Measurements from ENCODE around the gene ST6GALNAC5. TPM values are rescaled to one million over a fixed set of nuclear protein-coding genes. Genes with fewer than 3 reads are reported as not detected.

The ST6GALNAC5 gene
- polyA plus RNA-seq, 3 donors = 0.29 to 0.79 (median 0.31) TPM

DNA sequence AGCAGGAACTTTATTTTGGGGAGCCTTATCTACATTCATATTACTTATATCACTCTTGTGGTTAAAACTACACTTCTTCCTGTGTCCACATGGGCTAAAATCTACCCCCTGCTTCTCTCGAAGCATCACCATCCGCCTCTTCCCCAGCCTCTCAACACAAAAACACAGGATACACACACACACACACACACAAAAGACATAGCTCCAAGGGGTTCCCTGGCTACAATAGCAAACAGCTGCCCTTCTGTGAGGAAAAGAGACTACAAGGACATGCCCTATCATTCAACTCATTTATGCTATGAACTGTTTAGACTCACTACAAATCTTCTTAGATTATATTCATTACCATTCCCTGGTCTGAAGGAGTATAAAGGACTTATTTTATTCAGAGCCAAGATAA is 197.0 kb downstream of the ST6GALNAC5 start:
- no peak overlapping the region for H3K27ac ChIP-seq (ENCODE audit: low read depth, low read length)
- whole genome bisulfite sequencing, 3 donors = 82 to 85% (median 84%) methylated on average over 2 of the region's 2 CpGs

- H3K27ac ChIP-seq (ENCODE audit: low read depth, low read length) = no peak overlapping the region
- 56 to 78% (median 77%) methylated on average over 7 of the region's 7 CpGs for WGBS, 3 donors
Measured at GRCh38 chr1:77065693-77066342, 198.5 kb downstream of the ST6GALNAC5 start.

DNA sequence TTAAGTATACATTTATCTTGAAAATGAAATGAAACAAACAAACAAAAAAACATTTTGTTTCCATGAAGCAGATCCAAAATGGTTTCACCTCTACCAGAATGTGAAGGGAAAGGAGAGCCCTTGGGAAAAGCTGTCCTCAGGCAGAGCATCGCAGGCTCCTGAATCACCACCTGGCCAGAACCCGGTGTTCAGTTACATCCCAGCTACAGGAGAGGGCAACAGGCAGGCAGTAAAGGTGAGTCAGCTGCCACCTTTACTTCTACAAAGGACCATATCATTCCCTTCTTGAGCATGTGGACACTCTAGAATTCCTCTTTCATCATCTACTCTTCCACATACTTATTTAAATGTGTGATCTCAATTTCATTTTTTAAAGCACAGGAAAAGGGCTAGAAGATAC is 200.7 kb downstream of the ST6GALNAC5 start:
- no peak overlapping the region for H3K27ac ChIP-seq (ENCODE audit: low read depth, low read length)
- whole genome bisulfite sequencing, 3 donors = 84 to 96% (median 90%) methylated on average over 2 of the region's 2 CpGs

DNA sequence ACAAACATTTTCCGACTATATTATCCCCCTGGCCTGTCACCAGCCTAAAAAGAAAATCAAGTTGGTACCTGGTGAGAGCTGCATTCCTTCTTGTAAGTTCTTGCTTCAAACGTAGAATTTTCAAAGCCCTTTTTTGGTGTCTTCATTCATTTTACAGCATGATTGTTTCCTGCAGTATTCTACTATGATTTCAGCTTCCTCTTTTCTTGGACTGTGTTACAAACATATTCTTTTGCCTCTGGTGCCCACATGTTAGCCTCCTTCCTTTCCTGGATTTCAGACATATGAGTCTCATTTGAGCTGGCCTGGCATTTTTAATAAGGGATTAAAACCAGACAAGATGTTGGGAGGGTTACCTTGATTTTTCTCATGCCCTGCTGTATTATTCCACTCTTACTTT is 209.5 kb downstream of the ST6GALNAC5 start:
- no peak overlapping the region for H3K27ac ChIP-seq (ENCODE audit: low read depth, low read length)
- 52 to 63% (median 58%) methylated on average over 2 of the region's 2 CpGs for WGBS, 3 donors

DNA sequence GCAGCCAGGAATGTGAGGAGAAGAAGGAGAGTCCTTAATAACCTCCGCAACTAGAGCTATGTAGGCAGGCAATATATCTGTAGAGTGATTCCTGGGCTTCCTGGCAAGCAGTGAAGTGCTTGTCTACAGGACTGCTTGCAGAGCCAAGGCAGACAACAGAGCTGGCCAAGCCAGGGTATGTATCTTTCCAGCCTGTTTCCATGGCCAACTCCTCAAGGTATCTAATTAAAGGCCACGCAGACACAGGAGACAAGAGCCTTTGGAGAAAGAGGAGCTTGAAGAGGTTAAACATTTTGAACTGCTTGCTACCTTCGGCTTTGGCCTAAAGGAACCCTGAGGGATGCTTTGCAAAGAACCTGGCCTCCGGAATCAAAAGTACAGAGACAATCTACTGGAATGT is 214.6 kb downstream of the ST6GALNAC5 start:
- no peak overlapping the region for H3K27ac ChIP-seq (ENCODE audit: low read depth, low read length)
- WGBS, 3 donors = 66 to 87% (median 78%) methylated on average over 4 of the region's 4 CpGs

GRCh38 chr1:77084457-77084856 is 217.2 kb downstream of the ST6GALNAC5 start:
- H3K27ac ChIP-seq (ENCODE audit: low read depth, low read length) = no peak overlapping the region
- WGBS, 3 donors = 75 to 88% (median 76%) methylated on average over 1 to 2 of the region's 2 CpGs

DNA sequence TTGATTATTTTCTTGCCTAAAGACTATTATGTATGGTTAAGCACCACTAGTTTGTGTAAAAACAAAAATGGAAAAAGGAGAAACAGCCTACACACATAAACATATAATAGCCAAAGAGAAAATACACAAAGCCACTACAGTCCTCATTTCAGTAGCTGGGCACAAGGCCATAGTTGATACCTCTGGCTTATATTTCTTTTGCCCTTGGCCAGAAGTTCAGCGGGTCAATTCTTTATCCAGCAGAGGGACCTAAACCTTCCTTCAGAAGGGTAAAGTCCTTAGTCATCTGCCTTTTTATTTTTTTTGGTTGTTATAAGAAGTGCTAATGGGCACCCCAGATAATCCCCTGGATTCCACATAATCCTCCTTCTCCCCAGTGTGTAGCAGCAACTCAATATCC is 217.8 kb downstream of the ST6GALNAC5 start:
- 95 to 97% (median 95%) methylated on average over 1 of the region's 1 CpG for WGBS, 3 donors
- no peak overlapping the region for H3K27ac ChIP-seq (ENCODE audit: low read depth, low read length)

- 55 to 62% (median 61%) methylated on average over 2 of the region's 2 CpGs for WGBS, 3 donors
Measured at GRCh38 chr1:77089756-77090155, 222.5 kb downstream of the ST6GALNAC5 start.

DNA sequence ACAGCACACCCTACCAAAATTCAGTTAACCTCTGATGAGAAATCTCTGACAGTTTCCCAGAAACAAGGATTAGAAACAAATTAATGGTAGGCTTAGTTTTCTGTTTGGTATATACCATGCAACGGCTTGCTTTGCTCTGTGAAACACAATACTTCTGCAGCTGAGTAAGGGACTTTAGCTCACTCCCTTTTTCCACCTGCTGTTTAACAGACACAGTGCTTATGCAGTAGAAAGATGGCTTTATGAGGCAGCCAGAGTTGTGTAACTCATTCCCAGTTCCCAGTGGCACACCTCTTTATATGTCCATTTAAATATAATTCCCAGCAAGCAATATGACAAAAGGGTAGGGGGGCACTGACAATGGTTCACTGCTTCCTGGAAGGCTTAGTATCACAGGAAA is 228.0 kb downstream of the ST6GALNAC5 start:
- 70 to 84% (median 70%) methylated on average over 1 of the region's 1 CpG for WGBS, 3 donors
- no peak overlapping the region for H3K27ac ChIP-seq (ENCODE audit: low read depth, low read length)

More at GRCh38 chr1:77089756-77090155, 222.5 kb downstream of the ST6GALNAC5 start:
- H3K27ac ChIP-seq (ENCODE audit: low read depth, low read length) = no peak overlapping the region

DNA sequence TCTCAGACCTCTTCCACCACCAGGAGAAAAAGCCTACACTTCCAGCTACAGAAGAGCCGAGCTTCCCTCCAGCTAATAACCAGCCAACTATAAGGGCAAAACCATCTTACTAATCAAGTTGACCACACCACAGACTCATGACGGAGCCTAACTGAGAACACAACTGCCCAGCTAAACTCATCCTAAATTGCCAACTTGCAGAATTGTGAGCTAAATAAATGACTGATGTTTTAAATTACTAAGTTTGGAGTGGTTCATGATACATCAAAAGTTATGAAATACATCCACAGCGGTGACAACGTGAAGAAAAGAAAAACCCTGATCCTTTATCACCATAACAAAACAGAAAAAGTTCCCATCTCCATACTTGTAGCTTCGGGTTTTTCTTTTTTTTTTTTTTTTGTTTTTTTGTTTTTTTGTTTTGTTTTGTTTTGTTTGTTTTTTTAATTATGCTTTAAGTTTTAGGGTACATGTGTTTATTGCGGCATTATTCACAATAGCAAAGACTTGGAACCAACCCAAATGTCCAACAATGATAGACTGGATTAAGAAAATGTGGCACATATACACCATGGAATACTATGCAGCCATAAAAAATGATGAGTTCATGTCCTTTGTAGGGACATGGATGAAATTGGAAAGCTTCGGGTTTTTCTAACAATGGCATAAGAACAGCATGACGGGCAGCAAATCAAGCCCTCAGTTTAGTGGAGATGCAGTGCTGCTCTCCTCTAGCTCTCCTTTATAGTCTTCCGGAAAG is 229.4 kb downstream of the ST6GALNAC5 start:
- 96 to 98% (median 97%) methylated on average over 9 of the region's 9 CpGs for WGBS, 3 donors
- no peak overlapping the region for H3K27ac ChIP-seq (ENCODE audit: low read depth, low read length)

DNA sequence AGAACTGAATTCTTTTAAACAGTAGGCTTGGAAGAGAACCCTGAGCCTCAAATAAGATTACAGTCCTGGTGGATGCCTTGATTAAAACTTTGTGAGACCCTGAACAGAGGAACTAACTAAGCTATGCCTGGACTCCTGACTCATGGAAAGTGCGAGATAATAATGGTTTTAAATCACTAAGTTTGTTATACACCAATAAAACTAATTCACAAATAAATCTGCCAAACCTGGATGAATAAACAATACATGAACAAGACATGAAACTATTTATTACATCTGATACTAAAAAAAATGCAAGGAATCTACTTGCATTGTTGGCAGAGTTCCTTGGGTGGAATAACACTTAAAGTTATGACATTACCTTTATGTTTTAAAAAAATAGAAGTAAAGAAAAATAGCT is 233.6 kb downstream of the ST6GALNAC5 start:
- 82 to 97% (median 96%) methylated on average over 1 of the region's 1 CpG for WGBS, 3 donors
- no peak overlapping the region for H3K27ac ChIP-seq (ENCODE audit: low read depth, low read length)

DNA sequence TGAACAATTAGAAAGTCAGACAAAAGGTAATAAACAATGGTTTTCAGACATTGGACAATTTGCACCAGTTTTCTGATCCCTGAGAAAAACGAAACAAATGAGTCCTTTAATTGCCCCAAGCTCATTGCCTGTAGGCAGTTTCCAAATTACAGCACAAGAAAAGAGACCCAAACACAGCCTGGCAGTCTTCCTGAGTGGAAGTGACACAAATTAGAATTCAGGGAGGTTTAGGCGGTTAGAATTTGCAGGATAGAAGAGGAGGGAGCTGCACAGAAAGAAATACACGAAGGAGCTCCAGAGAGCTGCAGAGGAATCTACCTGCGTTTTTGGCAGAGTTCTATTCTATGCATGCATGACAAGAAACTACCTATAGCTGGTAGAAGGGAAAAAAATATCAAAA is 236.2 kb downstream of the ST6GALNAC5 start:
- H3K27ac ChIP-seq (ENCODE audit: low read depth, low read length) = no peak overlapping the region
- 80 to 92% (median 89%) methylated on average over 4 of the region's 4 CpGs for WGBS, 3 donors

DNA sequence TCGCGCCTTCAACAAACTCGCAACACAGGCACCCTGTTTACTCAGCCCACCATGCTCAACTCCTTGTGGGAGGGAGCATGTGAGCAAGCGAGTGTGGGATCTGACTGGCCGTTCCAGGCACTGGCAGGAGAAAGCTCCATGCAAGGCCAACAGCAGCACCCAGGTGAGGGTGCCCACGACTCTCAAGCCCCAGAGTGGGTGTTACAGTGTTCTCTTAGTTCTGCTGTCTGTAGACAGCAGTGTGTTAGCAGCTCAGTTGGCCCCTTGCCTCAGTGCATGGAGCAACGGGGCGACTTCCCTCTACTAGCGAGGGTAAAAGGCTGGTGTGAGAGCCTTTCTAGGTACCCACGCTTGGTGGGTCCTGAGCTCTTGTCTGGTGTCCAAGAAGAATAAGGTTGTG is 237.4 kb downstream of the ST6GALNAC5 start:
- no peak overlapping the region for H3K27ac ChIP-seq (ENCODE audit: low read depth, low read length)
- WGBS, 3 donors = 89 to 96% (median 95%) methylated on average over 10 of the region's 10 CpGs

Measured in adipose tissue (tissue), 3 donors.